IPS-15b (cell line): ENCODE data around the gene ERRFI1.

Experiments
- H3K27me3 ChIP-seq: one replicate; pipeline ENCODE4 v1.6.1; 2013; ENCODE audit warnings: low read length; ENCODE audit not compliant: control insufficient read depth, insufficient read depth
- H3K36me3 ChIP-seq: one replicate; pipeline ENCODE4 v1.6.1; 2013; ENCODE audit warnings: low read length; ENCODE audit not compliant: control insufficient read depth, insufficient read depth
- H3K4me1 ChIP-seq: one replicate; pipeline ENCODE4 v1.6.1; 2013; ENCODE audit warnings: mild to moderate bottlenecking, low read length; ENCODE audit not compliant: control insufficient read depth, insufficient read depth
- H3K4me3 ChIP-seq: one replicate; pipeline ENCODE4 v1.5.1; 2013; ENCODE audit warnings: low read depth, low read length
- H3K9ac ChIP-seq: one replicate; pipeline ENCODE4 v1.6.1; 2013; ENCODE audit warnings: low read depth, mild to moderate bottlenecking, low read length
- H3K9me3 ChIP-seq: one replicate; pipeline ENCODE4 v1.6.1; 2013; ENCODE audit warnings: mild to moderate bottlenecking, low read length; ENCODE audit not compliant: control insufficient read depth, insufficient read depth

ERRFI1 gene

DNA sequence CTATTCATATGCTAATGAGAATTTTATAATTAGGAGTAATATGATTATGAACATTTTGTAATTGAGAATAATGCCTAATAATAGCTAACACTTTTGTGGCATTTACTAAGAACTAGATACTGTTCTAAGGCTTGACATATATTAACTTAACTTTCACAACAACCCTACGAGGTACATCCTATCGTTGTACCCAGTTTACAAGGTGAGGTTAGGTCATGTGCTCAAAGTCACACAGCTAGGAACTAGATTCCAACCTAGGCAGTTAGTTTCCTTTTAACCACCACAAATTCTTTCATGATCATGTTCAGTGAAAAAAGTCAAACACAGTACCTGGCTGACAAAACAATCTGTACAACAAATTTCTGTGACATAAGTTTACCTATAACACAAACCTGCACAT, 13.0 kb upstream of the ERRFI1 start:
- H3K4me3 ChIP-seq = no peak overlapping the region
- no peaks in the 10 kb centered on the region for H3K36me3 ChIP-seq
- no peak overlapping the region for H3K9ac ChIP-seq
- no peaks in the 10 kb centered on the region for H3K27me3 ChIP-seq
- no peaks in the 10 kb centered on the region for H3K4me1 ChIP-seq
- H3K9me3 ChIP-seq = no peaks in the 10 kb centered on the region

DNA sequence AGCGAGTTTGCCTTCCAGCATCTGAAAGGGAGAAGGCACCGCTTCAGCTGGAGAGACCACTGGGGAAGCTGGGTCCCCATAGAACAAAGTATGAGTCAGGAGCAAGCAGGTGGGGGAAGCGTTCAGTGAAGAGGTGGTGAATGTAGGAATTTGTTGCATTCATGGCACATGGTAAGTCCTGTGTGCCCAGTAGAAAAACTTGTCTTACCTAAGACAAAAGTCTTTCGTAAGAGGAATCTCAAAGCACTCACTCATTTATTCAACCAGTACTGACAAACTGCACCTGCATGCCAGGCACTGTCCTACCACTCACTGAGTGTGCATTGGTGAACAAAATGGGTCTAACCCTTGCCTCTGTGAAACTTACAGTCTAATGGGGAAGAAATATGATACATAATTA, 9.2 kb upstream of the ERRFI1 start:
- no peak overlapping the region for H3K9ac ChIP-seq

DNA sequence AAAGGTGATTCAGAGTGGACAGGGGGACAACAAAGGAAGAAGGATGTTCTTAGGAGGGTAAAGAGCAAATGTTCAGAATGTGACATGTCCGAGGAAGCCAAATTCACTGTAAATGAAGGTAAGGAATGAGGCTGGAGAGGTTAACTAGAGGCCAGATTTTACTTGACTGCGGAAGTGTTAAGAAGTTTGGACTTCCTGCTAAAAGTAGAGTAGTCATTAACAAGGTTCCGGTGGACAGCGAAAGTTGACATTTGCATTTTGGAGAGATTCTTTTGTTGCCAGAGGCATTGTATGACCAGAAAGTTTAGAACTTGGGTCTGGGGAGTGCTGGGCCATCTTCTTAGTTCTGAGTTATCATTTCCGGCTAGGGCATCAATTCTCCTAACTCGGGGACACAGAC, 7.2 kb upstream of the ERRFI1 start:
- Histone ChIP-seq H3K4me1 (no peaks in the 10 kb centered on the region), H3K9ac (no peak overlapping the region), H3K9me3 (no peaks in the 10 kb centered on the region), H3K27me3 (no peaks in the 10 kb centered on the region), H3K36me3 (no peaks in the 10 kb centered on the region), H3K4me3 (no peak overlapping the region)

More for the DNA sequence above, 9.2 kb upstream of the ERRFI1 start:
- Histone ChIP-seq H3K36me3 (no peaks in the 10 kb centered on the region), H3K4me1 (no peaks in the 10 kb centered on the region), H3K9me3 (no peaks in the 10 kb centered on the region), H3K27me3 (no peaks in the 10 kb centered on the region), H3K4me3 (no peak overlapping the region)

- H3K36me3 ChIP-seq = no peaks in the 10 kb centered on the region
- H3K4me3 ChIP-seq = no peak overlapping the region
- H3K9me3 ChIP-seq = no peaks in the 10 kb centered on the region
- H3K9ac ChIP-seq = no peak overlapping the region
- peaks cover 5% of the 10 kb centered on the region for H3K4me1 ChIP-seq
- no peaks in the 10 kb centered on the region for H3K27me3 ChIP-seq
Observed at GRCh38 chr1:8032366-8032910, 6.3 kb upstream of the ERRFI1 start.

GRCh38 chr1:8031176-8031785, 5.2 kb upstream of the ERRFI1 start:
- Histone ChIP-seq H3K9ac (no peak overlapping the region), H3K4me1 (peaks cover 6% of the 10 kb centered on the region), H3K9me3 (no peaks in the 10 kb centered on the region), H3K36me3 (no peaks in the 10 kb centered on the region), H3K4me3 (no peak overlapping the region), H3K27me3 (peaks cover 6% of the 10 kb centered on the region)

DNA sequence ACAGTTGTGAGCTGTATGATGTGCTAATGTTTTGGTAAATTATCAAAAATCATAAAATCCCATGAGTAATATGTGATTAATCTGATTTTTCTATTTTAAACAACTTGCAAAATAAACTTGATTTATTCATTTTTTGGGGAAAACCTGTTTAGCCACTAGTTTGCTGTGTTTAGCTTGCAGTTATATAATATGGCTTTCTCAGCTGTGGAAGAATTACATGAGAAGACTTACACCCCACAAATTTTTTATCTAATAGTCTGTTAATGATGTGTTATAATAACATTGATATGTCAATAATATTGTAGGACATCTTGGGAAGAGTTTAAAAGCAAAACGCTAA, 2.4 kb upstream of the ERRFI1 start:
- Histone ChIP-seq H3K4me3 (no peak overlapping the region), H3K4me1 (peaks cover 12% of the 10 kb centered on the region), H3K9me3 (no peaks in the 10 kb centered on the region), H3K36me3 (no peaks in the 10 kb centered on the region), H3K27me3 (peaks cover 6% of the 10 kb centered on the region), H3K9ac (no peak overlapping the region)

GRCh38 chr1:8027748-8028570, 1.9 kb upstream of the ERRFI1 start:
- Histone ChIP-seq H3K9ac (no peak overlapping the region), H3K4me3 (no peak overlapping the region), H3K9me3 (no peaks in the 10 kb centered on the region), H3K27me3 (peaks cover 6% of the 10 kb centered on the region), H3K36me3 (no peaks in the 10 kb centered on the region), H3K4me1 (peaks cover 16% of the 10 kb centered on the region)

- Histone ChIP-seq H3K36me3 (no peaks in the 10 kb centered on the region), H3K4me1 (peaks cover 23% of the 10 kb centered on the region), H3K9ac (no peak overlapping the region), H3K4me3 (peak overlapping the region; percentile 62), H3K9me3 (no peaks in the 10 kb centered on the region), H3K27me3 (peaks cover 6% of the 10 kb centered on the region)
Observed at GRCh38 chr1:8026976-8027747, 1.1 kb upstream of the ERRFI1 start.

- Histone ChIP-seq H3K4me1 (peaks cover 23% of the 10 kb centered on the region), H3K36me3 (no peaks in the 10 kb centered on the region), H3K9ac (peak overlapping the region; percentile 74), H3K9me3 (no peaks in the 10 kb centered on the region), H3K27me3 (peaks cover 6% of the 10 kb centered on the region), H3K4me3 (peak overlapping the region; percentile 72)
Observed at GRCh38 chr1:8025671-8026144, 401 bp downstream of the ERRFI1 start.

DNA sequence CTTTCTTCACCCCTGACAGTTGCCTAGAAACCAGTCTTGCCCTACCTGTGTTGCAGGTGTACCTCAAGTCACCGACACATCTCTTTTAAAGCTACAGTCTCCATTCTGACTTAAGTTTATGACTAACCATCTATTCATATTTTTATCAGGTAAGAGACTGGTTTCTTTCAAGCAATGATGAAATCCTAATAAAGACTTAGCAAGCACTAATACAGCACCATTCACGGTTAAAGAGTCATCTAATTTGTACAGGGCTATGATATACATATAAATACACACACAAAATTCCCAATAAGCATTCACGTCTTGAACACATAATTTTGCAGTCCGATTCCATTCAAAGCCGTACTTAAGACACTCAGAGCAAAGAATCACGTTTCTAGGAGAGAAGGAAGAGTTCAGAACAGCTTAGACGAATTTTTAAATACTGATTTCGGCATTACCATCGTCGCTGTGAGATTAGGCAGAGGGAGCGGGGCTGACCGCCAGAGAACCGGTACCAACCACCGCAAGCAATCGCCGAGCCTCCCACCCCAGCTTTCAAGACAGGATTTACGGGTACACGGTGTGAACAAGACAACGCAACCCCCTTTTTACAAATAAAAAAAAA, 943 bp downstream of the ERRFI1 start:
- H3K36me3 ChIP-seq = no peaks in the 10 kb centered on the region
- peaks cover 23% of the 10 kb centered on the region for H3K4me1 ChIP-seq
- peak overlapping the region; percentile 74 for H3K9ac ChIP-seq
- peak overlapping the region; percentile 72 for H3K4me3 ChIP-seq
- H3K27me3 ChIP-seq = peaks cover 6% of the 10 kb centered on the region
- H3K9me3 ChIP-seq = no peaks in the 10 kb centered on the region

DNA sequence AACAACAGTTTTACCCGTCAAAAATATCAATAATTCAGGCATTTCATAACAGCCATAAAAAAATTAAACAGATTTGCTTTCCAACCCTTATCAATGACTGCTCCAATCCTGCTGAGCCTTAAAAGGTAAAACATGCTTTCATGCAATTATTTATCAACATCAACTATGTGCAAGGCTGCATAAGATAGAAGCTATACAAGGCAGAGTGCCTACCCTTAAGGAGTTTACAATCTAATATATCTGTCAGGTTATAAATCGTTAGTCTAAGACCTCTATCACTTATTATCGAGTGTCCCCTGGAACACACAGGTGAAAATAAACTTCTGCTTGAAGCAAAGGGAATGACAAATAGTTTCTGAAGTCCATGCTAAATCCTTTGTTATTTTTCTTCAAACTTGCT, 1.8 kb downstream of the ERRFI1 start:
- Histone ChIP-seq H3K4me3 (no peak overlapping the region), H3K9me3 (no peaks in the 10 kb centered on the region), H3K36me3 (no peaks in the 10 kb centered on the region), H3K4me1 (peaks cover 25% of the 10 kb centered on the region), H3K9ac (no peak overlapping the region), H3K27me3 (peaks cover 6% of the 10 kb centered on the region)
